Upper lobe of left lung (tissue), 6 donors: ENCODE measurements around the gene ZNF878. TPM values are rescaled to one million over a fixed set of nuclear protein-coding genes. Genes with fewer than 3 reads are reported as not detected.

Experiments
- ATAC-seq, 2 donors: fragments of 200-7000 bp; cut with Tn5 transposase; one replicate each; pipeline ENCODE4 v1.9.1; 2022; ENCODE audit warnings: mild to moderate bottlenecking in 2 of 2, moderate library complexity in 2 of 2; ENCODE audit not compliant: low FRiP score in 2 of 2
- DNase-seq, 2 donors: peaks; one replicate each; pipeline ENCODE4 v3.0.0-alpha.2; 2019 to 2020
- H3K27ac ChIP-seq, 4 donors: fragments of 200-600 bp; sonication (generic); one replicate each; pipeline ENCODE4 v1.5.1; 2016 to 2019
- H3K27me3 ChIP-seq, 4 donors: fragments of 200-600 bp; sonication (generic); one replicate each; pipeline ENCODE4 v1.5.1; 2017 to 2019
- H3K36me3 ChIP-seq, 4 donors: fragments of 200-600 bp; sonication (generic); one replicate each; pipeline ENCODE4 v1.5.1; 2016 to 2019
- H3K4me1 ChIP-seq, 4 donors: fragments of 200-600 bp; sonication (generic); one replicate each; pipeline ENCODE4 v1.5.1; 2018 to 2019
- H3K4me3 ChIP-seq, 4 donors: fragments of 200-600 bp; sonication (generic); one replicate each; pipeline ENCODE4 v1.5.1; 2017 to 2019; ENCODE audit warnings: mild to moderate bottlenecking in 2 of 4, moderate library complexity in 1 of 4
- H3K9me3 ChIP-seq, 4 donors: fragments of 200-600 bp; sonication (generic); one replicate each; pipeline ENCODE4 v1.5.1; 2018 to 2019
- EP300 ChIP-seq, 4 donors: sonication (generic); formaldehyde crosslinking; IDR thresholded peaks; one replicate each; pipeline ENCODE4 v1.5.1; 2017; ENCODE audit warnings: antibody characterized with exemption in 4 of 4, control low read depth in 2 of 4
- POLR2A ChIP-seq, 4 donors: fragments of 450-650 bp; IDR thresholded peaks; one replicate each; pipeline ENCODE4 v1.5.1; 2016 to 2017; ENCODE audit warnings: antibody characterized with exemption in 4 of 4, mild to moderate bottlenecking in 2 of 4
- POLR2AphosphoS5 ChIP-seq, 2 donors: sonication (generic); formaldehyde crosslinking; IDR thresholded peaks; one replicate each; pipeline ENCODE4 v1.5.1; 2017; ENCODE audit warnings: antibody characterized with exemption in 2 of 2
- WGBS, 2 donors: methylation state at CpG; one replicate each; pipeline ENCODE4 v1.1.5; 2017 to 2018; 5-methylcytosine and 5-hydroxymethylcytosine counted together
- total RNA-seq, 6 donors: library from RNA; depleted of rRNA in 4 of 6; stranded (reverse); fragments of >200 nt in 4 of 6; gene quantifications; one replicate each; pipeline versions ENCODE4 v1.1.0 to v1.2.1, GENCODE V29; 2016 to 2021
- TF ChIP-seq, protein P1 (sequence below), 6 experiments: fragments of 450-650 bp in 4 of 6; fragments of 200-600 bp in 2 of 6; sonication (generic) in 2 of 6; IDR thresholded peaks; one replicate each; pipeline ENCODE4 v1.5.1; 2016 to 2019; ENCODE audit warnings: antibody characterized with exemption in 6 of 6
- donor health status: DM: no; HTN: no; CAD: no; lungs with moderate emphysema.
- donor health status: DM: no; HTN: yes; CAD: no; lungs with severe emphysema.

ZNF878 gene
- total RNA-seq, result under 1 TPM in 3 of 6 donors, not detected in 3; 0.14 to 0.30 (median 0.17) TPM

DNA sequence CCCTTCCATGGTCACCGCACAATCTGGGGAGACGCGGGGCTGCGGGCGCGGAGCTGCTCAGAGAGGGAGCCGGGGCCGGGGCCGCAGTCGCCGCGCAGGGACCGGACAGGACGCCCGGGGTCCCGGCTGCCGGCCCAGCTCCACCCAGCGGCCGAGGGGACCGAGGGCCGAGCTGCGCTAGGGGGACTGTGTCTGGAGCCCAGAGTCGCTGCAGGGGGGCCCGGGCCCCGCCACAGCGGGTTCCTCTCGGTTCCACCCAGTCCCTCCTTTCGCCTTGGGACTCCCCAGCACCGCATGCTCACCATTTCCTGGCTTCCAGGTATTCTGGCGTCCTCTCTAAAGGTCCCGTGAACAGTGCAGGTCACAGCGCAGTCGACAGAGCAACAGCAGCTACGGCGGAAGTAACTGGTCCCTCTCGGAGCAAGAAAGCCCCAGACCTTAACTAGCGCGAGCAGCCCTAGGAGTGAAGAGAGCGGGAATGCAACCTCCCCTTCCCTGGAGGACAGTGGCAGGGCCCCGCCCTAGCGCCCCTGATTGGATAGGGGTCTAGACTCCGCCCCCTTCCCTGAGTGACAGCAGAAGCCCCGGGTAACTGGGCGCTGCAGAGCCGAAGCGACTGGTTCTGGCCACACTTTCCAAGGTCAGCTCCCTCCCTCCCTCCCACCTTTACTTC lies at the start of gene ZNF878:
TSS of gene ZNF878 (minus strand) at position 465 of the 673 bp plus-strand sequence. CDS start at position 305, 160 bp downstream.
- no peaks in the 10 kb centered on the region for H3K9me3 ChIP-seq
- peak within 1 kb of the TSS; percentile 50 to 76 (median 58) for H3K4me3 ChIP-seq
- H3K36me3 ChIP-seq, result no peaks in the 10 kb centered on the region
- H3K27me3 ChIP-seq, result no peaks in the 10 kb centered on the region
- TF ChIP-seq EP300 (IDR thresholded peaks at IDR 0.05) (no peak), POLR2AphosphoS5 (IDR thresholded peaks at IDR 0.05) (peak; percentile 55 to 96), POLR2A (IDR thresholded peaks at IDR 0.05) (peak in 3 of 4 donors; percentile 67 to 90 (median 87))
- TF ChIP-seq, protein P1, sequence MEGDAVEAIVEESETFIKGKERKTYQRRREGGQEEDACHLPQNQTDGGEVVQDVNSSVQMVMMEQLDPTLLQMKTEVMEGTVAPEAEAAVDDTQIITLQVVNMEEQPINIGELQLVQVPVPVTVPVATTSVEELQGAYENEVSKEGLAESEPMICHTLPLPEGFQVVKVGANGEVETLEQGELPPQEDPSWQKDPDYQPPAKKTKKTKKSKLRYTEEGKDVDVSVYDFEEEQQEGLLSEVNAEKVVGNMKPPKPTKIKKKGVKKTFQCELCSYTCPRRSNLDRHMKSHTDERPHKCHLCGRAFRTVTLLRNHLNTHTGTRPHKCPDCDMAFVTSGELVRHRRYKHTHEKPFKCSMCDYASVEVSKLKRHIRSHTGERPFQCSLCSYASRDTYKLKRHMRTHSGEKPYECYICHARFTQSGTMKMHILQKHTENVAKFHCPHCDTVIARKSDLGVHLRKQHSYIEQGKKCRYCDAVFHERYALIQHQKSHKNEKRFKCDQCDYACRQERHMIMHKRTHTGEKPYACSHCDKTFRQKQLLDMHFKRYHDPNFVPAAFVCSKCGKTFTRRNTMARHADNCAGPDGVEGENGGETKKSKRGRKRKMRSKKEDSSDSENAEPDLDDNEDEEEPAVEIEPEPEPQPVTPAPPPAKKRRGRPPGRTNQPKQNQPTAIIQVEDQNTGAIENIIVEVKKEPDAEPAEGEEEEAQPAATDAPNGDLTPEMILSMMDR (IDR thresholded peaks at IDR 0.05), result peak in 3 of 6 experiments; percentile 8 to 31 (median 14)
- ATAC-seq, result peak; percentile 97 to 99
- peak; percentile 89 to 96 for DNase-seq
- WGBS, 2 donors, result 0% methylated on average over 25 to 34 of the region's 46 CpGs
- H3K4me1 ChIP-seq, result peaks cover 5 to 16% (median 9%) of the 10 kb centered on the region in 4 donors
- peak within 1 kb of the TSS; percentile 59 to 84 (median 66) for H3K27ac ChIP-seq

DNA sequence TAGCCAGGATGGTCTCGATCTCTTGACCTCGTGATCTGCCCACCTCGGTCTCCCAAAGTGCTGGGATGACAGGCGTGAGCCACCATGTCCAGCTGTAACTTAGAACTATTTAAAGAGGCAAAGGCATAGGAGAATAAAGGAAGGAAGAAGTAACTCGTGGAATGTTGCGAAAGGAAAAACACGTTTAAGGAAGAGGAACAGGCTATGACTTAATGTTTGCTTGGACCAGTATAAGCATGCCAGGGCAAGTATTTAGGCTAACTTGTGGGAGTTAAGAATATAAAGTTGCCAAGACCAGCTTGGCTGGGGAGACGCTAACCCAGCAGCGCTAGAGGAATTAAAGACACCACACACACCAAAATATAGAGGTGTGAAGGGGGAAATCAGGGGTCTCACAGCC lies 45.3 kb upstream of the ZNF878 start:
- 84 to 90% methylated on average over 9 of the region's 9 CpGs for WGBS, 2 donors
- no peak for ATAC-seq
- no peaks in the 10 kb centered on the region for H3K9me3 ChIP-seq

DNA sequence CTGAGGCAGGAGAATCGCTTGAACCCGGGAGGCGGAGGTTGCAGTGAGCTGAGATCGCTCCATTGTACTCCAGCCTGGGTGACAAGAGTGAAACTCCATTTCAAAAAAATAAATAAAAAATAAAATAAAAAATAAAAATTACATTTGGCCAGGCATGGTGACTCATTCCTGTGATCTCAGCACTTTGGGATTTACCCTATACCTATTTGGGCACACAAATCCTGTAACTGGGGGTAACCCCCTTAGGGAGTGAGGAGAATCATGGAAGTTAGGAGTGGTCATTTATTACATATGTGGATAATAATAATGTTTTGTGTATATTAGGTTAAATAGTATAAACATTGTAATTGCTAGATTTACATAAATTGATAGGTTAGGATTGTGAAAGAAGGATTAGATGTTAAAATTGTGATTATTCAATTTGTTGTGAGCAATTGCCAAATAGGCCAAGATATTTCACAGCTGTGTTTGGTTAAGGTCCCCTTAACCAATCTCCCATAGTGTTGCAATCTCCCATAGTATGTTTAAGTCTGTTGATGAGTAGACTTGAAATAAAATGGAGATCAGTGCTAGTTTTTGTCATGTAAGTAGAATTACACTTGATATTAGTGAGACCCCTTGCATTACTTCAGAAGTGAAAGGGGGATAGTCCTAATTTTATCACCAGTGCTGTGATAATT lies 42.5 kb upstream of the ZNF878 start:
- 98% methylated on average over 4 of the region's 4 CpGs for WGBS, 2 donors

More for the DNA sequence above, 45.3 kb upstream of the ZNF878 start:
- peaks cover 3 to 5% (median 4%) of the 10 kb centered on the region in 4 donors for H3K4me1 ChIP-seq
- no peak for DNase-seq
- H3K27ac ChIP-seq, result no peak overlapping the region
- H3K27me3 ChIP-seq, result no peaks in the 10 kb centered on the region
- TF ChIP-seq POLR2A (IDR thresholded peaks at IDR 0.05), result no peak
- TF ChIP-seq, protein P1 (IDR thresholded peaks at IDR 0.05), result no peak
- no peak for TF ChIP-seq EP300 (IDR thresholded peaks at IDR 0.05)
- TF ChIP-seq POLR2AphosphoS5 (IDR thresholded peaks at IDR 0.05), result no peak
- H3K4me3 ChIP-seq, result no peak overlapping the region
- H3K36me3 ChIP-seq, result no peaks in the 10 kb centered on the region

DNA sequence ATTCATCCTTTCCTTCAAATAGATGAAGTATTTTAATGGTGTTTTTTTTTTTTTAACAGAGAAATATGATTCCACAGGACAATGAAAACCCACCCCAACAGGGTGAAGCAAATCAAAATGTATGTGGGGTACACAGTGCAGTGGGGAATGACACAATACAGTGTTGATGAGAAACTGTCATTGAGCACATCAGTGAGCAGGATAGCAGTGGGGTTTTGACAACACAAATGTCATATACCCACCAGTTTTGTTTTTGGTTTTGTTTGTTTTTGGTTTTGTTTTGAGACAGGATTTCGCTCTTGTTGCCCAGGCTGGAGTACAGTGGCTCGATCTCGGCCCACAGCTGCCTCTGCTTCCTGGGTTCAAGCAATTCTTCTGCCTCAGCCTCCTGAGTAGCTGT lies 41.0 kb upstream of the ZNF878 start:
- H3K4me1 ChIP-seq, result peaks cover 9 to 16% (median 11%) of the 10 kb centered on the region in 4 donors
- 96 to 98% methylated on average over 3 of the region's 3 CpGs for WGBS, 2 donors
- H3K27me3 ChIP-seq, result no peaks in the 10 kb centered on the region
- ATAC-seq (no peak), DNase-seq (no peak)
- no peaks in the 10 kb centered on the region for H3K36me3 ChIP-seq
- no peak overlapping the region for H3K4me3 ChIP-seq
- H3K27ac ChIP-seq, result no peak overlapping the region
- H3K9me3 ChIP-seq, result no peaks in the 10 kb centered on the region
- TF ChIP-seq POLR2A (IDR thresholded peaks at IDR 0.05), result no peak
- no peak for TF ChIP-seq POLR2AphosphoS5 (IDR thresholded peaks at IDR 0.05)
- TF ChIP-seq, protein P1 (IDR thresholded peaks at IDR 0.05), result no peak
- TF ChIP-seq EP300 (IDR thresholded peaks at IDR 0.05), result no peak

More for the DNA sequence above, 42.5 kb upstream of the ZNF878 start:
- DNase-seq (no peak), ATAC-seq (no peak)
- peaks cover 9 to 16% (median 11%) of the 10 kb centered on the region in 4 donors for H3K4me1 ChIP-seq
- no peaks in the 10 kb centered on the region for H3K36me3 ChIP-seq
- TF ChIP-seq EP300 (IDR thresholded peaks at IDR 0.05), result no peak
- TF ChIP-seq POLR2AphosphoS5 (IDR thresholded peaks at IDR 0.05), result no peak
- no peak for TF ChIP-seq POLR2A (IDR thresholded peaks at IDR 0.05)
- TF ChIP-seq, protein P1 (IDR thresholded peaks at IDR 0.05), result no peak
- H3K27me3 ChIP-seq, result no peaks in the 10 kb centered on the region
- H3K9me3 ChIP-seq, result no peaks in the 10 kb centered on the region
- H3K4me3 ChIP-seq, result no peak overlapping the region
- no peak overlapping the region for H3K27ac ChIP-seq
